ENCODE measurements around the gene KRTAP12-2. TPM values are rescaled to one million over a fixed set of nuclear protein-coding genes. Genes with fewer than 3 reads are reported as not detected.
"Not testable (repeated sequence)": the region's sequence is repeated elsewhere in the genome, so short reads cannot be mapped to it uniquely, and the experiment has no call there.

The KRTAP12-2 gene
- total and polyA plus RNA-seq, 2 experiments from 2014 or later, result not detected

GRCh38 chr21:44686843-44687561, 20.3 kb upstream of the KRTAP12-2 start:
- no peak overlapping the region for H3K27ac ChIP-seq
- no peak overlapping the region for H3K4me3 ChIP-seq
- H3K36me3 ChIP-seq, result no peaks in the 10 kb centered on the region
- H3K4me1 ChIP-seq (ENCODE audit: low read depth), result no peaks in the 10 kb centered on the region
- H3K9me3 ChIP-seq (ENCODE audit: low read depth), result no peaks in the 10 kb centered on the region
- no peaks in the 10 kb centered on the region for H3K27me3 ChIP-seq
- DNase-seq (ENCODE audit: low read depth in 1 of 2, low spot score in 1 of 2), result no peak
- no peak for TF ChIP-seq CTCF (IDR thresholded peaks at IDR 0.05; ENCODE audit: low read depth, low read length)

- Histone ChIP-seq H3K4me1 (ENCODE audit: low read depth) (no peaks in the 10 kb centered on the region), H3K9me3 (ENCODE audit: low read depth) (no peaks in the 10 kb centered on the region), H3K4me3 (no peak overlapping the region), H3K27me3 (no peaks in the 10 kb centered on the region), H3K27ac (no peak overlapping the region), H3K36me3 (no peaks in the 10 kb centered on the region)
- DNase-seq (ENCODE audit: low read depth in 1 of 2, low spot score in 1 of 2), result no peak
- no peak for TF ChIP-seq CTCF (IDR thresholded peaks at IDR 0.05; ENCODE audit: low read depth, low read length)
These were observed 19.5 kb upstream of the KRTAP12-2 start for GRCh38 chr21:44686000-44686781.

- DNase-seq (ENCODE audit: low read depth in 1 of 2, low spot score in 1 of 2); H3K27me3 ChIP-seq; H3K9me3 ChIP-seq (ENCODE audit: low read depth): not testable (repeated sequence)
These were observed 18.3 kb upstream of the KRTAP12-2 start for GRCh38 chr21:44685050-44685449.

GRCh38 chr21:44684483-44684882, 17.8 kb upstream of the KRTAP12-2 start:
- H3K27ac ChIP-seq, result no peak overlapping the region
- H3K27me3 ChIP-seq, result no peaks in the 10 kb centered on the region
- no peak overlapping the region for H3K4me3 ChIP-seq
- no peaks in the 10 kb centered on the region for H3K36me3 ChIP-seq
- DNase-seq (ENCODE audit: low read depth in 1 of 2, low spot score in 1 of 2), result no peak
- H3K9me3 ChIP-seq (ENCODE audit: low read depth), result no peaks in the 10 kb centered on the region
- no peak for TF ChIP-seq CTCF (IDR thresholded peaks at IDR 0.05; ENCODE audit: low read depth, low read length)
- H3K4me1 ChIP-seq (ENCODE audit: low read depth), result no peaks in the 10 kb centered on the region

More at GRCh38 chr21:44685050-44685449, 18.3 kb upstream of the KRTAP12-2 start:
- not testable (repeated sequence) for H3K4me1 ChIP-seq (ENCODE audit: low read depth); H3K4me3 ChIP-seq; H3K36me3 ChIP-seq; H3K27ac ChIP-seq

- no peak for DNase-seq (ENCODE audit: low read depth in 1 of 2, low spot score in 1 of 2)
- H3K4me1 ChIP-seq (ENCODE audit: low read depth), result no peaks in the 10 kb centered on the region
- TF ChIP-seq CTCF (IDR thresholded peaks at IDR 0.05; ENCODE audit: low read depth, low read length), result no peak
- no peaks in the 10 kb centered on the region for H3K36me3 ChIP-seq
- H3K9me3 ChIP-seq (ENCODE audit: low read depth), result no peaks in the 10 kb centered on the region
- H3K27ac ChIP-seq, result no peak overlapping the region
- no peaks in the 10 kb centered on the region for H3K27me3 ChIP-seq
- H3K4me3 ChIP-seq, result no peak overlapping the region
These were observed 17.4 kb upstream of the KRTAP12-2 start for GRCh38 chr21:44684077-44684476.

- H3K27me3 ChIP-seq, result no peaks in the 10 kb centered on the region
- TF ChIP-seq CTCF (IDR thresholded peaks at IDR 0.05; ENCODE audit: low read depth, low read length), result no peak
- H3K4me1 ChIP-seq (ENCODE audit: low read depth), result no peaks in the 10 kb centered on the region
- H3K9me3 ChIP-seq (ENCODE audit: low read depth), result no peaks in the 10 kb centered on the region
- H3K4me3 ChIP-seq, result no peak overlapping the region
- no peaks in the 10 kb centered on the region for H3K36me3 ChIP-seq
- no peak for DNase-seq (ENCODE audit: low read depth in 1 of 2, low spot score in 1 of 2)
- H3K27ac ChIP-seq, result no peak overlapping the region
These were observed 15.9 kb upstream of the KRTAP12-2 start for GRCh38 chr21:44682580-44683151.

Measured in cardiac muscle cell (in vitro differentiated cells and primary cell).